Epithelial cell of esophagus (primary cell): Measurements from ENCODE around the gene LMO7.
"Not testable (repeated sequence)": the region's sequence is repeated elsewhere in the genome, so short reads cannot be mapped to it uniquely, and the experiment has no call there.

Experiments
- DNase-seq: peaks from one replicate; pipeline ENCODE4 v3.0.0; 2010; ENCODE audit warnings: low read depth
- H3K4me3 ChIP-seq: 2 replicates; pipeline ENCODE4 v1.5.1; 2011; ENCODE audit warnings: mild to moderate bottlenecking, low read length, control low read depth
- TF ChIP-seq, protein P1 (sequence below): IDR thresholded peaks from 2 replicates; pipeline ENCODE4 v1.5.1; 2011; ENCODE audit warnings: low read depth, mild to moderate bottlenecking, low read length, control low read depth, inconsistent platforms; ENCODE audit not compliant: insufficient read depth; ENCODE audit errors: missing control alignments

LMO7 gene

DNA sequence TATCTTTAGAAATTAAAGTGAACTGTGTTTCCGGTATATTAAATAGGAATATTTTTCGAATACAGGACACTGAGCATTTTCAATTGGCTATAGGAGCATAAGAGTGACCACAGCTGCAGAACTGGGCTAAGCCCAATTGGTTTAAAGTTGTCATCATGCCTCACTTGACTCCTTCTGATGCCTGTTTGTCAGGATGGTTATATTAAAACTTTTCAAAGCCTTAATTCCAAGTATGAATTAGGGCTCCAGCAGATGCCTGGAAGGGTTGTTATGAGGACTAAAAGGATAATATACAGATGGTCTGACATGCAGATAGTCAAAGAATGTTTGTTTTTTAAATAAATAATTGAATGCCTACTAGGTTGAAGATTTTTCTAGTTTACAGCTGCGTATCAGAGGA, 100.0 kb downstream of the LMO7 start:
- TF ChIP-seq, protein P1, sequence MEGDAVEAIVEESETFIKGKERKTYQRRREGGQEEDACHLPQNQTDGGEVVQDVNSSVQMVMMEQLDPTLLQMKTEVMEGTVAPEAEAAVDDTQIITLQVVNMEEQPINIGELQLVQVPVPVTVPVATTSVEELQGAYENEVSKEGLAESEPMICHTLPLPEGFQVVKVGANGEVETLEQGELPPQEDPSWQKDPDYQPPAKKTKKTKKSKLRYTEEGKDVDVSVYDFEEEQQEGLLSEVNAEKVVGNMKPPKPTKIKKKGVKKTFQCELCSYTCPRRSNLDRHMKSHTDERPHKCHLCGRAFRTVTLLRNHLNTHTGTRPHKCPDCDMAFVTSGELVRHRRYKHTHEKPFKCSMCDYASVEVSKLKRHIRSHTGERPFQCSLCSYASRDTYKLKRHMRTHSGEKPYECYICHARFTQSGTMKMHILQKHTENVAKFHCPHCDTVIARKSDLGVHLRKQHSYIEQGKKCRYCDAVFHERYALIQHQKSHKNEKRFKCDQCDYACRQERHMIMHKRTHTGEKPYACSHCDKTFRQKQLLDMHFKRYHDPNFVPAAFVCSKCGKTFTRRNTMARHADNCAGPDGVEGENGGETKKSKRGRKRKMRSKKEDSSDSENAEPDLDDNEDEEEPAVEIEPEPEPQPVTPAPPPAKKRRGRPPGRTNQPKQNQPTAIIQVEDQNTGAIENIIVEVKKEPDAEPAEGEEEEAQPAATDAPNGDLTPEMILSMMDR, result no peak
- no peak for DNase-seq
- no peak overlapping the region for H3K4me3 ChIP-seq

DNA sequence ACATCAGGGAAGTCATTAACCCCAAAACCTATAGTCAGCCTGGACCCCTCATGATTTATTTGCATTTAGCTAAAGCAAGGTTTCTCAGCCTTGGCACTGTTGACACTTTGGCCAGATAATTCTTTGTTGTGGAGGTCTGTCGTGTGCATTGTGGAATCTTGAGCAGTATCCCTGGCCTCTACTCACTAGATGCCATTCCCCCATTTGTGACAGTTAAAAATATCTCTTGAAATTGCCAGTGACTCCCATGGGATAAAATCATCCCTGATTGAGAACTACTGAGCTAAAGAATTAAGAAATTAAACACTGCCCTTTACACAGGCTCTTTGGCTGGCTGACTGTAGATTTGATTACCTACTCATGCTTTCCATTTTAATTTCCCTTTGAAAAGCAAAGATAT, 102.7 kb downstream of the LMO7 start:
- DNase-seq, result no peak
- no peak overlapping the region for H3K4me3 ChIP-seq
- TF ChIP-seq, protein P1, result no peak

DNA sequence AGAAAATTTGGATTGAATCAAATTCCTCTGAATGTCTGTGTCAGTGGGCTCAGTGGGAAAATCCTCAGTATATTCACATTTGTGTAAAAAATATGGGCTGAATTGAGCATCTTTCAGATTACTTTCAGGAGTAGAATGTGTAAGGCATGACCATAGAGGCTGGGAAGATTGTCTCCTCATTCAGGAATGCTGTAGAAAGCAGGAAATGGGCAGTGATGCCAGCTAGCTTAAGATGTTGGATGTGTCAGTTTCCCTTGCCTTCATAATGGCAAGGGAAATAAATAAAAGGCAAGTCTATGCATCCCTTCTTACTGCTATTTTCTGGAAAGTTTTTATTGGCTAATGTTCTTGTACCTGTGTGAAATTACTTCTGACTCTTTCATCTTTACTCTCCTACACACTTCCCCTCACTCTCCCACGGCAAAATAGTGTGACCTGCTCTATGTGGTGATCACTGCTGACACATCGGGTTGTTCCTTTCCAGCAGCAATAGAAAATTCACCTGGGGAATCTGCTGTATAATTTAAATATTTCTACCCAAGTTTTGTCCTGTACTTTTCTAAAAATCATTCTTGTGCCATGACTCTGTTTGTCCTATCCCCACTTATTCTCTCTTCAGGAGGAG, 103.2 kb downstream of the LMO7 start:
- peak; percentile 73 for DNase-seq
- H3K4me3 ChIP-seq, result no peak overlapping the region
- TF ChIP-seq, protein P1, result no peak

DNA sequence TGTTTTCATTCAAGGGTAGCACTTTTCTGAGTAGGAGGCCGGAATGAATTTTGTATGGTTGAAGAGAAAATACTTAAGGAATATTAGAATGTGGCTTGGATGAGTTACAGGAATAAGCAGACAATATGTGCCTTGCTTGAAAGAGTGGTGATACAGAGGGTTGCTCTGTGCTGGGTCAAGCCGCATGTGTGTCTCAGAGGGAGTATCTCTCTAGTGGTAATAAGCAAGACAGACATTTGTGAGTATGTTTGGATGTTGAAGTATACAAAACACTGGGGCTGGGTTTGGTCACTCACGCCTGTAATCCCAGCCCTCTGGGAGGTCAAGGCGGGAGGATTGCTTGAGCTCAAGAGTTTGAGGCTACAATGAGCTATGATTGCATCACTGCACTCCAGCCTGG, 103.9 kb downstream of the LMO7 start:
- H3K4me3 ChIP-seq, result no peak overlapping the region
- TF ChIP-seq, protein P1, result no peak
- DNase-seq, result no peak

DNA sequence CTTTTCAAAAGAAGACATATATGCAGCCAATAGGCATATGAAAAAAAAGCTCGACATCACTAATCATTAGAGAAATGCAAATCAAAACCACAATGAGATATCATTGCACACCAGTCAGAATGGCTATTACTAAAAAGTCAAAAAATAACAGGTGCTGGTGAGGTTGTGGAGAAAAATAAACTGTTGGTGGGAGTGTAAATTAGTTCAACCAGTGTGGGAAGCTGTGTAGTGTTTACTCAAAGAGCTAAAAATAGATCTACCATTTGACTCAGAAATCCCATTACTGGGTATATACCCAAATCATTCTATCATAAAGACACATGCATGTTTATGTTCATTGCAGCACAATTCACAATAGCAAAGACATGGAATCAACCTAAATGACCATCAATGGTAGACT, 106.9 kb downstream of the LMO7 start:
- not testable (repeated sequence) for H3K4me3 ChIP-seq, DNase-seq

DNA sequence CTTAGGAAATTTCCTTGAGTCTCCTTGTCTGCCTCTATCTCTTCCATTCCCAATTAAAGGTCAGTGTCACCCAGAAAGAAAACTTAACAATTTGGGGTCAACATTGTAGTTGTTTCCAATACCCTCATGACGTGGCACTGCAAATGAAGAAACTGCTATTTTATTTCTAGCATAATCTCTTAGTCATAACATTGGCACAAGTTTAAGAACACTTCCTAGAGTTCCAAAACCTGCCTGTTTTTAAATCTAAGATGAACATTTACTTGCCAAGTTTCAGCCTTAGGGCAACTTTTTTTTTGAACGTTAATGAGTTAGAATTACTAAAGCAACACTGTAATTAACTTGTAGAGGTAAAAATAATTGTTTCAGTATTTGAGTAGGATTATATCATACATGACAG, 108.0 kb downstream of the LMO7 start:
- peak; percentile 36 for DNase-seq
- TF ChIP-seq, protein P1, result no peak

DNA sequence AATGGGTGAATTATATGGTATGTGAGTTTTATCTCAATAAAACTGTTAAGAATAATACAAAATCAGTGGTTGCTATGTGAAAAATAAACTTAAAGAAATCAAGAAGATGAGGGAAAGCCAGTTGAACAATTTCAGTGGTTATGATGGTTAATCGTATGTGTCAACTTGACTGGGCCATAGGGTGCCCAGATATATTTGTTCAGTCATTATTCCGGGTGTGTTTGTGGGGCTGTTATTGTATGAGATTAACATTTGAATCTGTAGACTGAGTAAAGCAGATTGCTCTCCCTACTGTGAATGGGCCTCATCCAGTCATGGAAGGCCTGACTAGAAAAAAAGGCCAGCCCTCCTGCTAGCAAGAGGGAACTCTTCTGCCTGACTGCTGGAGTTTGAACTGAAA, 109.3 kb downstream of the LMO7 start:
- no peak for DNase-seq
- H3K4me3 ChIP-seq, result no peak overlapping the region
- TF ChIP-seq, protein P1, result no peak

More for the DNA sequence above, 108.0 kb downstream of the LMO7 start:
- H3K4me3 ChIP-seq, result no peak overlapping the region
